NCI-H748 (cell line): ENCODE data around the gene CREB5.

ENCODE experiments used
- DNase-seq: peaks from one replicate; lab custom pipeline; 2025; ENCODE audit not compliant: unreplicated experiment; lab: John Stamatoyannopoulos, UW

CREB5 gene

DNA sequence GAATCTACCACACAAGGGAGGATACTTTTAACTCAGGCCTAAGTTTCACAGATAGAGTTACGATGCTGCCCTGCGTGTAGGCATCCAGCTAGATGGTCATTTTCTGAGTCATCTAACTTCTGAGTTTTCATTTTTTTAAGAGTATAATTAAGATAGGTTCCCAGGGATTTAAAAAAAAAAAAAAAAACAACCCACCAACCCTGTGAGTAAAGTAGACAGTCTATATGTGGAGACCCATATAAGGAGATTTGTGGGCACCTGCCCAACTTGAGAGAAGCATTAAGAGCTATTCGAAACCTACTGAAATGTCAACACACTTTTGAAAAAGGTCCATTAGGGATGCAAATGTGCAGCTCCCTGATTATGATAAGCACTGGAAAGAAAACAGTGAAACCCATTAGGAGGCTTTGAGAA, 288.5 kb downstream of the CREB5 start:
- peak; percentile 89 for DNase-seq

DNA sequence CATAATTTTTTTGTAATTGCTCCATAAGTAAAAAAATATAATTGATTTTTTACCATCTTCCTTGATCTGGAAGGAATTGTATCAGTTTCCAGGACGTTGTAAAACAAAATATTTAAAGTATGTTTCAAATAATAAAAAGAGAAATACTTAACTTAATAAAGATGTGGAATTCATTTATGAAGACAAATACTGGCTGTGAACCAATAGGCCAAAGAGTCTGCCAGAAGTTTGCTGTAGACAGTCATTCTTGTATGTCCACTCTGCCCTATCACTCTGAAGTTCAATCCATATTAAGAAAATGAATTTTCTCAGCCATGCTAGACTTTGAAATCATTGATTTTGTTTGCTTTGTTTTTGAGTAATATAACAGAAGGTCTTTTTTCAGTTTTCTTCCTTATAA, 289.4 kb downstream of the CREB5 start:
- DNase-seq, result no peak

- no peak for DNase-seq
Observed at GRCh38 chr7:28702171-28702570, 289.9 kb downstream of the CREB5 start.

GRCh38 chr7:28703037-28703765, 290.9 kb downstream of the CREB5 start:
- no peak for DNase-seq

DNA sequence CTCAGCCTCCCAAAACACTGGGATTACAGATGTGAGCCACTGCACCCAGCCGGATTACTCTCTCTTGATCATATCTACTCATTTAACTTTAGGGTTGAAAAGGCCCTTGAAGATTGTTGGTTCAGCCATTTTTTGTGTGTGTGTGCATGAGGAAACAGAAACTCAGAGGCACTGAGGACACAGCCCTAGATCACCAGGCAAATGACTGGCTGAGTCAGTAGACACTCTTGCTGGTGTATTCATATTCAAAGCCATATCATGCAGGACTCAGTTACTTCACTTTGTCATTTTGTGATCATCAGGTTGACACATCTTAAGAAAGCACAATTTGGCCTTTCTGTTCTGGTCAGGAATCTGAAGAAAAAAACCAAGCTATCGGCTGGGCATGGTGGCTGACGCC, 292.4 kb downstream of the CREB5 start:
- no peak for DNase-seq

DNA sequence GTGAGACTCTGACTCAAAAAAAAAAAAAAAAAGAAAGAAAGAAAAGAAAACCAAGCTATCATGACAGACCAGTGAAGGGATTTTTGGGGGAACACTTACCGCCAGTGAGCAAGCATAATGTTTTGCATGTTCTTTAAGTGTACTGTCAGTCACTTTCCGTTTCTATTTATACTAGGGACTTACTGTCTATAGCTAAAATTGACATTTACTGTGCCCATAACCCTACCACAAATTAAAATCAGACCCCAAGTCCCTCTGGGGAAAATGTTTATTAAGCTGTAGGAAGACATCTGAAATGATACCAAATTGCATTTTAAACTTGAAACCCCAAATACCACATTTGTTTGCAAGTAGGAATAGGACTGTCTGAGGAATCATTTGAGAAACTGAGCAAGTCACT, 293.0 kb downstream of the CREB5 start:
- no peak for DNase-seq

- DNase-seq, result no peak
Observed at GRCh38 chr7:28706584-28706983, 294.3 kb downstream of the CREB5 start.

DNA sequence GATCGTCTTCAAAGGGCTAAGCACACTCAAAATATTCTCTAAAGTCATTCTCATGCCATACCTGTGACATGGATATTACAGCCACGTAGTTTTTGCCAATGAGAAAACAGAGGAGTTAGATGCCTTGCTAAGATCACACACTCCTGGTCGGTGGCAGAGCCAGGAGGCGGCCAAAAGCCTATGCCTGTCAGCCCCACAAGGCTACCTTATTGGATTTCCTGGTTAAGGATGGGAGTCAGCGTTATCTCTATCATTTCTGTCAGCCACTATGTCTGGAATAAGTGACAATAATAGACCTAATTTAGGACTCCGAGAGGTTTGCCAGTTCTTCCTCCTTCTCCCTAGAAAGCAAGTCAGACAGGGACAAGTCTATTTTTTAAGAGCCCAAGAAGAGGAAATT, 295.0 kb downstream of the CREB5 start:
- DNase-seq, result no peak

GRCh38 chr7:28708033-28708951, 296.0 kb downstream of the CREB5 start:
- peak; percentile 47 for DNase-seq

DNA sequence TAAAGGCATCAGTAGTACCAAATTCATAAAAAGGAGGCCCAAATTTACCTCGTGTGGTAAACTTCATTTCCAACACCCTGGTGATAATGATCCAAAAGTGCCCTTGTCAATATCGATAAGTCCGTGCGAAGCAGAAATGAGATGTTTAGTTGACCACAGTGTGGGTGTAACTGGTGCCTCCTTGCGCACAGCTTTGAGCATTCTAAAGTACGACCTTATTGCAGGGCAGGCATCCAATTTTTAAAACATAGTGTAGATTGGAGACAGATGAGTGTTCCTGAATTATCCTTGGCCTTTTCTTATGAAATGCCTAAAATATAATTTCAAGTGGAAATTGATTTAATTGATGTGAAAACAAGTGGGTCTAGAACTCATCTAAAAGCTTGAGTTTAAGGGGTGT, 297.4 kb downstream of the CREB5 start:
- DNase-seq, result no peak

- no peak for DNase-seq
Observed at GRCh38 chr7:28711114-28711513, 298.8 kb downstream of the CREB5 start.

GRCh38 chr7:28714459-28715120, 302.3 kb downstream of the CREB5 start:
- DNase-seq, result no peak

- DNase-seq, result no peak
Observed at GRCh38 chr7:28717445-28718054, 305.2 kb downstream of the CREB5 start.

- DNase-seq, result no peak
Observed at GRCh38 chr7:28718055-28718481, 305.8 kb downstream of the CREB5 start.

GRCh38 chr7:28718545-28718944, 306.2 kb downstream of the CREB5 start:
- no peak for DNase-seq

GRCh38 chr7:28722684-28723083, 310.4 kb downstream of the CREB5 start:
- peak; percentile 93 for DNase-seq

DNA sequence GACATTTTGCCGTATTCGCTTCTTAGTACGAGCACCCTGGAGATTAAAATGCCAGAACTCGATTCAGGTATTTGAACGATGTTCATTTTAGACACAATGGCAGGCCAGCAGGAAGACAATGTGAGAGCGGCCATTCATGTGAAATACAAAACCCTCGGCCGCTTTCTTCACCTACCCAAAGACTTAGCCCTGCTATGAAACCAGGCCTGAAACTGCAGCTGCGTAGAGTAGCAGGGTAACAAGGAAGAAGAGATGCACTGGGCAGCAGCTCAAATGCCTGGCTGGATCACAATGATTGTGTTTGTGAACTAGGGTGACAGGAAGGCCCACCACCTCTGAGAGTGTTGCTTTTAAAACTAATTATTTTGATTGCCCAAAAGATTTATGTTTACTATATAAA, 311.0 kb downstream of the CREB5 start:
- DNase-seq, result peak; percentile 27

- DNase-seq, result no peak
Observed at GRCh38 chr7:28724563-28724962, 312.2 kb downstream of the CREB5 start.

DNA sequence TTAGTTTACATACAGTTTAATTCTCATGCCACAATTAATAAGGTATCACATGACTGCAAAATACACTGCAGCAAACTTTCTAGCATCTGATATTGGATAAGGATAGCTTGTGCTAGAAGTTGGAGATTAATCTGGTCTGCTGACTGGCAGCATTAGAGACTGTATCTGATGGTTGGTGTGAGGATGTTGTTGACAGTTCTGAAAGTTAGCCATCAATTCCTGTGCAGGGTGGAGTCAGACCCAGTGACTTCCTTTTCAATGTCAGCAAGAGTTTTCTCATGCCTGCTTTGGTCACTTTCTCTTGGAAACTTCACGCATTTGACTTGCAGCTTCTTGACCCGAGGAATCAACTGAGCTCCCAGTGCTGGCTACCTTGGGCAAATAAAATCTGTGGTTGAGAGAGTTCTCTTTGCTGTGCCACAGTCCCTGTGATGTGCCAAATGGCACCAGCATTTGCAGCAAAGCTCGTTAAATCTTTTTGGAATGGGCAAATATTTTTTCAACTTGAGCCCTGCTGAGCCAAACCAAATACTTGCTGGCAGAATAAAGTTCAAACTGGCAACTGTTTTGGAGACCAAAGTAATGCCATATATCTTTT, 312.8 kb downstream of the CREB5 start:
- DNase-seq, result no peak

- DNase-seq, result no peak
Observed at GRCh38 chr7:28725911-28726310, 313.6 kb downstream of the CREB5 start.

GRCh38 chr7:28726555-28726954, 314.2 kb downstream of the CREB5 start:
- DNase-seq, result peak; percentile 36
